ENCODE measurements around the gene ISL2.

The ISL2 gene

DNA sequence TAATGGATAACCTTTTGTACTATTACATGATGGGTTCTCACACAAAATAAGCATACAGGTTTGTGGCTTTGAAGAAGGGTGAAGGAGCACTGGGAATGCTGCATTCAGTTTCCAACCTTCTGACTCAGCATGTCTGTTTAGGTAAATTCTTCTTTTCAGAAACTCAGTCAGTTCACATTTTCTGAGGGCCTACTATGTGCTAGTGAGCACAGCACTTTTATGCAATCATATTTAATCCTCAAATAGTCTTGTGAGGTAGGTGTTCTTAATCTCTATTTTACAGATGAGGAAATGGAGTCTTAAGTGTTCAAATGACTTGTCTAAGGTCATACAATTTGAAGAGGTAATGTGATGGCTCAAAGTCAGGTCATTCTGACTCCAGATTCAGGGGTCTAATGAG lies 41.2 kb downstream of the ISL2 start:
- FAIRE-seq: no peak

DNA sequence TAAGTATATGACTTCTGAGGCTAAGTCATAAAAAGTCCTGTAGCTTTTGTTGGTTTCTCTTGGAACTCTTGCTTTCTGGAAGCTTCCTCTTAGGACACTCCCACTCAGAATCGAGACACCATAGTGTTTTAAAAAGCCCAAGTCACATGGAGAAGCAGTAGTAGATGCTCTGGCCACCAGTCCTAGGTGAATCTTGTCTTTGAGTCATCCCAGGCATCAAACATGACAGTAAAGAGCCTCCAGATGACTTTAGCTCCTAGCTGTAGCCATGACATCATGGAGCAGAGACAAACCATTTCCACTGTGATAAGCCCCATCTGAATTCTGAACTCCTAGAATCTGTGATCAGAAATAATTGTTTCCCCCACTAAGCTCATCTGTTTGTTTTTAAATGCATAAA lies 42.1 kb downstream of the ISL2 start:
- FAIRE-seq: no peak

DNA sequence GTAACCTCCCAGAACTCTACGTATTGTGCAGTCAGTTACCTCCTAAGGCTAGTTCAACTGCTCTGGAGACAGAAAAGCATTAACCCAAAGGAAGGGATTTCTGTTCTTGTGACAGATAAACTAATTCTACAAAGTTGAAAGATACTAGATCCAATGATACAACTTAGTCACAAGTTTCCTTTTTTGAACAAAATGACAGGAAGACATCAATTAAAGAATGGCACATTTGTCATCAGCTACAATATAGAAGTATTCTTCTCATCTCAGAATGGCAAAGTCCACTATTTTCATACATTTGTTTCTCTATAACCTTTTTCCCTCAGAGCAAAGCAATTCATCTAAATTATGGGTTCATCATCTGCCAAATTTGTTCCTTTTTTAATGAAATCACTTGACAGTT lies 43.7 kb downstream of the ISL2 start:
- FAIRE-seq: no peak

DNA sequence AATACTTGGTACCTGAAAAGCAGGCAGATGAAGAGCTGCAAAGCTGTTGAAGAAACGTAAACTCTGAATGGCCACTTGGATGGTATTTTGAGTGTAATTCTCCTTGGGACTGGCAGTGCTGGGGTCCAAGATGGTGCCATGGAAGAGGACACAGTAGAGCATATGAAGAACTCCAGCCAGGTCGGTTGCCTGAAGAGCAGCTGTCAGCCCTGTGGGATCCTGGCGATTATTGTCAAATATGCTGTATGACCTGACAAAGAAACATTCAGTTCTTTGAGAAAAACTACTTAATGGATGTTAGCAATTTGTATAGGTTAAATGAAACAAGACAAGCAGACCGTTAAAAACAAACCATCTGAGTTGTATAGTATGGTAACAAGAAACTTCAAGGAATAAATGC lies 44.8 kb downstream of the ISL2 start:
- FAIRE-seq: no peak

DNA sequence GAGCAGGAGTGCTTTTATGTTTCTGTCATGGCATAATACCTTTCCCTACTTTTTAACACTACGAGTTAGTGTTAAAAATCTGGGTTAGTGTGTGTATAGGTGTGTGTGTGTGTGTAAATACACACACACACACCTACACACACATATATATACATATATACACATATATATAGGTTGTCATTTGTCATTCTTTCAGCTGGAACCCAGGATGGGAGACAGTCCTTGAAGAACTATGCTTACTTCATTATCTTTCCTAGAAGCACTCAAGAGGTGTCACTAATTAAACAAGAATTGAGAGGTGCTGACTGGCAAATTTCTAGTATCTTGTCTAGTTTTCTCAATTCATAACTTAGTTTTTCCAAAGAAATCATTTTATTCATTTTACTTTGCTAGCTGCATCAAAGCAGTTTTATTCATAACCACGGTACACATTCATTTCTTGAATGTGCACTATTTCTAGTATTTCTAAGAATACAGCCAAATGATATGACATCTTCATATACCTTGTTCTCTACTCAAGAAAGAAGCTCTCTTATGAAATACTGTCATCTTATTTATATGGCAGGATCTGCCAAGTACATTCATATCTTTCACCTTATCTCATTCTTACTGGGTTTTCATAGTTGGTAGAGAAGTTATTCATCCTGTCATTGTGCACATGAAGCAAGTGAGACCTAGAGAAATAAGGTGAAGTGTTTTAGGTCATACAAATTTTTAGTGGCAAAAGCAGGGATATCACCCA lies 46.6 kb downstream of the ISL2 start:
- no peak for FAIRE-seq

DNA sequence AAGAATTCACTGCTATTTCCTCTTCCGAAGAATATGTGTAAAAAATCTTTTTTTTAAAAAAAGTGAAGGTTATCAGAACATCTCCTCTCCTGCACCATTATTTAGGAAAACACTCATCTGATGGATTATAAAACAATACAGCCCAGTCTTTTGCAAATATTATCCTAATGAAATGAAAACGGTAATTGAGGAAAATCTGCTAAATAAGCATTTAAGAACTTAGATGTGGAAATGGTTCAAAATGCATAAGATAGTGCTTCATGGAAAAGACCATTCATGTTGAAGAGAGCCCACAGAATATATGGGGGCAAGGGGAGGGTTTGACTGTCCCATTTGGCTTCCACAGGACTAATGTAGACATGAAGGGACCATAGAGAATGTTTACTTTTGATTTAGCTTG lies 47.8 kb downstream of the ISL2 start:
- no peak for FAIRE-seq

DNA sequence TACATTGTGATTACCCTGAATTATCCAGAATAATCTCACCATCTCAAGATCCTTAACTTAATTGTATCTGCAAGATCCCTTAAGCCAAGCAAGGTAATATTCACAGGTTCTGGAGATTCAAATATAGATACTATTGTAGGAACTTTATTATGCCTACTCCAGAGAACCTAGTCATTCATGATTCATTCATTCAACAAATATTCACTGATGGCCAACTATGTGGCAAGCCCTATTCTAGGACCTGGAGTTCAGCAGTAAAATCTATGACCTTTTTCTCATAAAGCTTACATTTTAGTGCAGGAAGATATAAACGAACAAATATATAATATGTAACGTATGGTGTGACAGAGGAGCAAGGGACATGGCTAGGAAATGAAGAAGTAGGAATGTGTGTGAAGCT lies 49.6 kb downstream of the ISL2 start:
- FAIRE-seq: no peak

DNA sequence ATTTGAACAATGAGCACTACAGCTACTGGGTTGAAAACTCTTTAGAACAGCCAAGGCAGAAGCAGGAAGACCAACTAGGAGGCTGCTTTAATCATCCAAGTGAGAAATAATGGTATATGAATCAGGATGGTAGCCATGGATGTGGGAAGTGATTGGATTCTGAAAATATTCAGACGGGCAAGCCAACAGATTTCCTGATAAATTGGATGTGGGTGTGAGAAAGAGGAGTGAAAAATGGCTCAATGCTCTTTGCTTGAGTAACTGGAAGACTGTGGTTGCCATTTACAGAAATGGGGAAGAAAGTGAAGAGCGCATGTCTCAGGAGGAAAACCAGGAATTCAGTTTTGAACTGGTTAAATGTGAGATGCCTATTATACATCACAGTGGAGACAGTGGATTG lies 50.4 kb downstream of the ISL2 start:
- no peak for FAIRE-seq

DNA sequence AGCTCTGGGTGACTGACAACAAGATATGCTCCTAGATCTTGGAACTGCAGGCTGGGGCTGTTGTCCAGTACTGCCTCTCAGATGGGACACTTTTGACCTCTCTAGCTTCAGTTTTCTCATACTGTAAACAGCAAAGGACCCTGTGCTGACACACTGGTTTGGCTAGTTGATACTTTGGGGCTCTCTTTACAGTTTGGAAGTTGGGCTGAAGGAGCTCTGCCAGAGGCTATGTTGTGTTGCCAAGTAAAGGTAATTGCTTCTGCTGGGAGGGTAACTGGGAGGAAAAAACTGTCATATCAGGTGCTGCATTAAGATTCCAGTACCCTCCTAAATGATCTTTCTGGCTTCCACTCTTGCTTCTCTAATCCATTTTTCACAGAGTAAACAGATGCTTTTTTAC lies 54.0 kb downstream of the ISL2 start:
- no peak for FAIRE-seq

DNA sequence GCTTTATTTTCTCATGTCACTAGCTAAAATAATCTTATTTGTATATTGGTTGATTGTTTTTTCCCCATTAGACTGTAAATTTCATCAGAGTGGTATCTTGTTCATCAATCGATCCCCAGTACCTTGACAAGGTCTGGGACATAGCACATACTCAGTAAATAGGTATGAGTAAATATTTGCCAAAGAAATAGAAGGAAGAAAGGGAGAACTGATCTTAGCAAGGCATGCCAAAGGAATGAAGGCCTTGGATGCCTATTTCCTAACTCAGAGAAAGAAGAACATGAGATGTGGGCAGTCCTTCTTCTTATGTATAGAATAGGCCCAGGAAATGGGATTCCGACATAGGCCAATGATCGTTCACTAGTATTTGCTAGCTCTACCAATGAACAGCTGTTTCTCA lies 54.7 kb downstream of the ISL2 start:
- no peak for FAIRE-seq

DNA sequence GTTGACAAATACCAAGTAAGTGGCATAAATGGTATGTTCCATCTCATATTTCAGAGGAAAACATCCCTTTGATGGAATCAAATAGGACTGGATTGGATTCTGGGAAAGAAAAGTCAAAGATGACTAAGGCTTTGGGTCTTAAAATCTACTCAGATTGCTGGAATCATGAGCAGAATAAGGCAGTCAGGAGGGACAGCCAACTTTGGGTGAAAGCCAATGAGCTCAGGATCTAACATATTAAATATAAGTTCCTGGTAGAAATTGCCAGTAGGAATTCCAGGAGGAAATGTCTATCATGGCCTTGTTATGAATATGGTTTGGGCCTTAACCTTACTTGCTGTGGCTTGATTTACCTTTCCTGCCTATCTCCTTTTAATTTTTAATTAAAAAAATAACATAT lies 55.3 kb downstream of the ISL2 start:
- no peak for FAIRE-seq
